ENCODE measurements around the gene SIDT1.

Gene SIDT1

GRCh38 chr3:113546414-113546893, 14.1 kb downstream of the SIDT1 start:
- no peak for DNase-seq

GRCh38 chr3:113548501-113548900, 16.1 kb downstream of the SIDT1 start:
- DNase-seq: no peak

GRCh38 chr3:113551820-113552219, 19.5 kb downstream of the SIDT1 start:
- no peak for DNase-seq

- peak; percentile 10 for DNase-seq
These were observed 20.5 kb downstream of the SIDT1 start for GRCh38 chr3:113552851-113553250.

- DNase-seq: no peak
These were observed 22.8 kb downstream of the SIDT1 start for GRCh38 chr3:113555138-113555537.

DNA sequence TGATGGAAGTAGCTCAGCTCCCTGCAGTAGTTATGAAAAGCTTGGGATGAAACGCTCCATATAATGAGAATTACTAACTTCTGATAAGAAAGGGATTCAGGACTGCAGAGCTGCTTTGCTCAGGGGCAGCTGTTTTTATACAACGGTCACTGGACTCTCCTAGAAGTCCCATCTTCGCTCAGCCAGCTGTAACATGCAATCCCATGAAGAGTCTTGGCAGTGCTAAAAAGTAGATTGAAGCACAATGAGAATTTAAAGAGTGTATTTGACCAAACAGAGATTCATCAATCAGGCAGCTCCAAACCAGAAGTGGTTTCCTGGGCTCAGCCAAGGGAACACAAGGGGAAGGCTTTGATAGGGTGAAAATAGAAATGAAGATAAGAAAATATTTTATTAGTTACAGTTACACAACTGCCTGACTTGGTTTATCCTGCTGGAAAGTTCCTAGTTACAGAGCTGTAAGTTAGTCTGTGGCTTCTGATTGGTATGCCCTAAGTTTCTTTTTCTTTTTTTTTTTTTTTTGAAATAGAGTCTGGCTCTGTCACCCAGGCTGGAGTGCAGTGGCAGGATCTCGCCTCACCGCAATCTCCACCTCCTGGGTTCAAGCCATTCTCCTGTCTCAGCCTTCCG, 24.1 kb downstream of the SIDT1 start:
- no peak for DNase-seq

- no peak for DNase-seq
These were observed 24.6 kb downstream of the SIDT1 start for GRCh38 chr3:113556946-113557335.

- no peak for DNase-seq
These were observed 25.0 kb downstream of the SIDT1 start for GRCh38 chr3:113557374-113557773.

GRCh38 chr3:113559009-113559408, 26.7 kb downstream of the SIDT1 start:
- DNase-seq: no peak

GRCh38 chr3:113560271-113560670, 27.9 kb downstream of the SIDT1 start:
- no peak for DNase-seq

DNA sequence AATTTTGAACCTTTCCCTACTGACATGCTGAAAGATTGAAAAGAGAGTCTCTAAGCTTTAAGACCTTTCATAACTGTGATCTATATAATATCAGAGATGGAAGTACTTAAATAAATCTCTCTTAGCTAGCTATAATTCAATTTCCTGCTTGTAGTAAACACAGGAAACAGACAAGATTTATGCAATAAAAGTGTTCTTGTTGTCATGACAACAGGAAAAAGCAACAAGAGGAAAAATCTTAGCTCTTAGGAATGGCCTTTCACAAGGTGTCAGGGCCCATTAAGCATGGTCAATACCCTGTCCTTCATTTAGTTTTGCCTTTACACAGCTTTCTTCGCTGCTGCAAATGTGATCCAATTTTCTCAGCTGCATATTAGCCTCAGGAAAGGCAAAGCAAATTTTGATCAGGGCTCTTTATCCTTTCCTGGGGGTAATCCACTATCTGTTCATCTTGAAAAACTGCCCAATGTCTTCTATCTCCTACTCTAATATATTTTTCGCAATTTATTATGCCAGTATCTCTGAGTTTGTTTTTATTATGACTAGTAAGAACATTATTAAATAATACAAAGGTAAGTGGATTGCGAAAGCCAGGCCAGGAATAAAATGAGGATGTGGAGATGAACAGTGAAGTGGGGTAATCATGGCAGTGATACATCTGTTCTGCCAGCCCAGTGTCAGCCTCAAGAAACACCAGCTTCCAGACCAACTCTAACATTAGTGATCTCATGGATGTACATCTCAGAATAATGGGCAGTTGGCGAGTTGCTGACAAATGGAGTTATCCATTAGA, 28.7 kb downstream of the SIDT1 start:
- no peak for DNase-seq

- DNase-seq: no peak
These were observed 33.2 kb downstream of the SIDT1 start for GRCh38 chr3:113565555-113565954.

DNA sequence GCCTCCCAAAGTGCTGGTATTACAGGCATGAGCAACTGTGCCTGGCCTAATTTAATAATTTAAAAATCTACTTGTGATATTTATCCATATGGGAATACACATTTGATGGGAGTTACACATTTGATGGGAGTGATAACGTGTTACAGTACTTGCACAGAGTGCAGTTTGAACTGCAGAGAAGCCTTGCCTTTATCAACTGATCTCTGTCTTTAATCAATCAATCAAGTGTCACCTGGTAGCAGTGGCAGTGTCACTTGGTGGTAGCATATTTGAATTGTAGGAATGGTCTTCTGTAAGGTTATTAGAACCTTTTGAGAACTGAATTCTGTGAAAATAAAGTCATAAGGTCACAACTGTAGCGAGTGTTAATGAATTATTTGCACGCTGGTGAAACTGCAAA, 37.8 kb downstream of the SIDT1 start:
- no peak for DNase-seq

DNA sequence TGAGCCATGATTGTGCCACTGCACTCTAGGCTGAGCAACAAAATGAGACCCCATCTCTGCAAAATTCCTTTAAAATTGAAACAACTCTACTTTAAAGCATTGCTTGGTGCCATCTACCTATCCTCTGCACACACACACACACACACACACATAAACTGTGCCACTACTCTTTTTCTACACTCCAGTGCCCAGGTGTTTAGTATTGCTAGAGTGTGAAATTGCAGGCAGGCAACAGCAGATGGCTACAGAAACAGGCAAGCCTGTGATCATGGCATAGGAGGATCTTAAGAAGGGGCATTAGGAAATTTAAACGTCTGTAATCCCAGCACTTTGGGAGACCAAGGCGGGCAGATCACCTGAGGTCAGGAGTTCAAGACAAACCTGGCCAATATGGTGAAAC, 39.0 kb downstream of the SIDT1 start:
- no peak for DNase-seq

DNA sequence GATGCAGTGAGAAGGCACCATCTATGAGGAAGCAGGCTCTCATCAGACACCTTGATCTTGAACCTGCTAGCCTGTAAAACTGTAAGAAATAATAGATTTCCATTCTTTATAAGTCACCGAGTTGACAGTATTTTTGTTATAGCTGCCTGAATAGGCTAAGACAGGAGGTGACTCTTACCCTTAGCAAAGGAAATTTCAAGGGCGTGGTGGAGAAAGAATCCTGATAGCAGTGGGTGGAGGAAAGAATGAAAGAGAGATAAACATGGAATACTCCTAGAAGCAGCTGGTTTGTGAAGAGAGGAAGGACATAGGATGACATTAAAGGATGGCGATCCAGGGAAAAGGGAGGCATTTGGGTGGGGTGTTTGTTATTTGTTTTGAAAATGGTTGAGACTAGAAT, 41.4 kb downstream of the SIDT1 start:
- DNase-seq: no peak

- DNase-seq: no peak
These were observed 41.9 kb downstream of the SIDT1 start for GRCh38 chr3:113574213-113574612.

DNA sequence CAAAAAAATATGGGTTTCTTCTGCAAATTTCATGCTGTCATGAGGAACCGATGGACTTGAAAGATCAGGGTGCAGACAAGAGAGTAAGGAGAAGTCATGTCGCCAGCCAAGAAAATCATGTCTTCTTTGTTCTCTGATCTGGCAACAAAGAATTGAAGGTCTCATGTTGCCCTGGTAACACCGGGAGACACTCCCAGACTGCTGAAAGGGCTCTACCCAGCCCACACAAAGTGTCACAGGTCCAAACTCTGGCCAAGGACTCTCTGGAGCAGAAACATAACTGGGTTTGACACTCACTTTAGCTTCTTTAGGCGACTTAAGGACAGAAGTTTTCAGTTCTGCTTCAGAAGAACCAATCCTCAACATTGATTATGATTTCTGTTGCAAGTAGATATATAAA, 42.9 kb downstream of the SIDT1 start:
- peak; percentile 82 for DNase-seq

DNA sequence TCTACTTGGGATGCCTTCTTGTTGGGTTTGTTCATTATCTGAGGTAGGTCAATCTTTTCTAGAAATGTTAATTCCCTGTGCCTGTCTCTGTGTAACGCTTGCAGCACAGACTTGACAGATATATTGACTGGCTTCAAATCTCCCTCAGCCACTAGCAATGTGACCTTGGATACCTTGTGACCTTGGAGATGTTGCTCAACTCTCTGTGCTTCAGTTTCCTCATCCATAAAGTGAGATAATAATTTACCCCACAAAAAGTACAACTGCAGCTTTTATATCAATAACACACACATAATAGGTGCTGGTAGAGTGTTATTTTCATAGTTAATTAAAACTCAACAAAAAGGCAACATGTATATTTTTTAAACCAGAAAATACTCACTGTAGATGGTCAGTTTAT, 52.9 kb downstream of the SIDT1 start:
- DNase-seq: no peak

DNA sequence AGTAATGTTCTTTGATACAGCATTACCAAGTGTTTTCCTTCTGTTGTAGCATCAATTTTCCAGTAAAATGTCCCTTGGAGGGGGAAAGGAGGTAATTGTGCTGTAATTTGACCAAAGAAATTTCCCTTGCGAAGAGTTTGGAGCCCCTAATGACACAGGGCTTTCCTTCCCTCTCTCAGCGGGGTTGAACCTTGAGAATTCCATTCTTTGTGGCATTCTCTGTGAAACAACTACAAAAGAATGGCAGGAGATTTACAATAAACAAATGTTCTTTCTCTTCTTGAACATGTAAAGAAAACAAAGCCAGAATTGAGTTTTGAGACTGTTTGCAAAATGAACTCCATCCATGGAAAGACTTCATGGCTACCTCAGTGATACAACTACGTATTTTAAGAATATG, 53.4 kb downstream of the SIDT1 start:
- DNase-seq: no peak

DNA sequence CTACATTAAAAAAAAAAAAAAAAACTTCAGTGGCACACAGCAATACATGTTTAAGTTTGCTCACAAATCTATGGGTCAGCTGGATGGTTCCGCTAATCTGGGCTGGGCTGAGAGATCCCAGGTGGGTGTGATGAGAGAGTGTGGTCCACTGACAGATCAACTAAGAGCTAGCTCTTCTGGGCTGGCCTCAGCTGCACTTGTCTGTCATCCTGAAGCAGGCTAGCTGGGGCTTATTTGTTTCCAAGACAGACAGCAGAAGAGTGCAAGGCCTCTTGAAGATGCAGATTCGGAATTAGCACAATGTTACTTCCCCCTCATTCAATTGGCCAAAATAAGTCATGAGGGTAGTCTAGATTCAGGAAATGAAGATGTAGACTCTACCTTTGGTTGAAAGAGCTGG, 56.5 kb downstream of the SIDT1 start:
- DNase-seq: no peak

GRCh38 chr3:113589971-113590370, 57.6 kb downstream of the SIDT1 start:
- no peak for DNase-seq

DNA sequence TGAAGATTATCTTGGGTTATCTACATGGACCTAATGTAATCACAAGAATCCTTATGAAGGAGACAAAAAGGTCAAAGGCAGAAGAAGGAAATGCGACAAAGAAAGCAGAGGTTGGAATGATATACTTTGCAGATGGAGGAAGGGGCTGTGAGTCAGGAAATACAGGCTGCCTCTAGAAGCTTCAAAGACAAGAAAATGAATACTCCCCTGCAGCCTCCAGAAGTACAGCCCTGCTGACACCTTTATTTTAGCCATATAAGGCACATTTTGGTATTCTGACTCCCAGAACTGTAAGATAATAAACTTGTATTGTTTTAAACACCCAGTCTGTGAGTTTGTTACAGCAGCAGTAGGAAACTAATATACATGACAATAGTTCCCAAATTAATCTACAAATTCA, 58.6 kb downstream of the SIDT1 start:
- DNase-seq: no peak

- DNase-seq: peak; percentile 32
These were observed 61.7 kb downstream of the SIDT1 start for GRCh38 chr3:113594066-113594465.

DNA sequence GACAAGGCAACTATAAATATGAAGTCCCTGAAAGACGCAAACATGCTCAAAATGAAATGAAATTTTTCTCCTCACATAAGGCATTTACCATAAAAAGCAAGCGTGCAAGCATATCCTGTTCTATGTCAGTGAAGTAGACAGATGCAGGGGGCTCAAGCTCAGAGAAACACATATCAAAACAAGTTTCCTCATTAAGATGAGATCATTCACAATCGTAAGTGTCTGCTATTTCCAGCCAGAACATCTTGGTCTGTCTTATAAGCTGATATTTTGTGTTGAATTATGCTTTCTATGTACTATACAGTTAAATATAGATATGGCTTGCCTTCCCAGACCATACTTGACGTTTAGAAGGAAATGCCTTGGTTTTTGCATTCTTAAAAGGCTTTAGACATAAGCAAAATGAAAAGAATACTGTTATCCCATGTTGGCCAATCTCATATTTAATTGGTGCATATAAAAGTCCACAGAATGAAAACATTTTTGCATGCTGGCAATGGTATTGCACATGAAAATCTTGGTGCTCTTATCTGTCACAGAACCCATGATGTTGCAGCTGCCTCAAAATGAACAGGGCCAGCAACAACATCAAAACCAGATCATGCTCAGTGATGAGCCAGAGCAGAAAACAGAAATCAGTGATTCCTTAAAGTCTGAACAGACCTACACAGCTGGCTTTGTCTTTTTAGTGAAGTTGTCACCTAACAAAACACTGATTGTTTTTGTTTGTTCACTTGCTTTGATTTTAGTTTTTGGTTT, 65.4 kb downstream of the SIDT1 start:
- no peak for DNase-seq
